HG03103 (cell line): ENCODE data around the gene ALG12.

Experiments
- ATAC-seq: cut with Tn5 transposase; IDR thresholded peaks from one replicate; pipeline ENCODE4 v1.9.1; 2021; ENCODE audit warnings: low read depth; ENCODE audit not compliant: unreplicated experiment

The ALG12 gene

GRCh38 chr22:49894322-49895054 is 23.8 kb downstream of the ALG12 start:
- no peak for ATAC-seq

GRCh38 chr22:49893025-49893424 is 25.2 kb downstream of the ALG12 start:
- no peak for ATAC-seq

DNA sequence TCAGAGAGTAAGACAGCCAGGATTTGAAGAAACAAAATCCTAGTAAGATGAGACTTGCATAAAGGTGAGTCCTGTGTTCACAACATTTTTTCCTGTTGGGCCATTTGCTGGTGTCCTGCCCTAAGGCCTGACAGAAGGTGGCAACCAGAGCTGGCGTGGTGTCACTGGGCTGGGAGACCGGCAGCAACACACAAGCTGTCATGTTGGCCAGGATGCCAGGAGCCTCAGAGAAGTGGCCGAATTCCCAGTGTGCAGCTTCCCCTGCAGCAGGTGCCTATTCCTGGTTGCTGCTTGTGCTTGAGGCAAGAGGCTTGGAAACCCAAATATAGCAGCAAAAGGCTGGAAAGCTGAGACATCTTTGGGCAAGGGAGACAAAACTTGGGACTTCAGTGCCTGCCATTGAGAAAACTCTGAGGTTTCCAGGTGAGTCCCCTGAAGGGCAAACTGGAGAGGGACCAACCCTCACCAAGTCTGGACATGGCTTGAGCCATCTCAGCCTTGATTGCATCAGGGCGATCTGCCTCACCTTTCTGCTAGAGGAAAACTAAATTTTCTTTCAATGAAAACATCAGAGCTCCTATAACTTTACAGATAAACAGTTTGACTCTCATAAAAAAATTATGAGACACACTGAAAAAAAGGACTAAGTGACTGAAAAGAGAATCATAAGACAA is 25.9 kb downstream of the ALG12 start:
- no peak for ATAC-seq

DNA sequence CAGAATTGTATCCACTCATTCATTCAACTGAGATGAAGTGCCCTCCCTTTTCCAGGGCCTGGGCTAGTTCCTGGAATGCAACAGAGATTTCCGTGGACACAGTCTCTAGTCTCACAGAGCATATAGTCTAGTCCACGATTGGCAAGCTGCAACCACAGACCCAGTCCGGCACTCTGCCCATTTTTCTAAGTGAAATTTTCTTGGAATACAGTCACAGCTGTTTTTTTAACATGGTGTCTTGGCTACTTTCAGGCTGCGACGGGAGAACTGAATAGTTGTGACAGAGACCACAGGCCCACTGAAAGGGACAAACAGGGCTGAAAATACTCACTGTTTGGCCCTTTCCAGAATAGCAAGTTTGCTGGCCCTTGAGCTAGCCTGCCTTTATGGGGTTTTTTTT is 29.2 kb downstream of the ALG12 start:
- ATAC-seq: no peak

- no peak for ATAC-seq
Measured at GRCh38 chr22:49887702-49888101, 30.5 kb downstream of the ALG12 start.

- no peak for ATAC-seq
Measured at GRCh38 chr22:49887064-49887451, 31.2 kb downstream of the ALG12 start.

DNA sequence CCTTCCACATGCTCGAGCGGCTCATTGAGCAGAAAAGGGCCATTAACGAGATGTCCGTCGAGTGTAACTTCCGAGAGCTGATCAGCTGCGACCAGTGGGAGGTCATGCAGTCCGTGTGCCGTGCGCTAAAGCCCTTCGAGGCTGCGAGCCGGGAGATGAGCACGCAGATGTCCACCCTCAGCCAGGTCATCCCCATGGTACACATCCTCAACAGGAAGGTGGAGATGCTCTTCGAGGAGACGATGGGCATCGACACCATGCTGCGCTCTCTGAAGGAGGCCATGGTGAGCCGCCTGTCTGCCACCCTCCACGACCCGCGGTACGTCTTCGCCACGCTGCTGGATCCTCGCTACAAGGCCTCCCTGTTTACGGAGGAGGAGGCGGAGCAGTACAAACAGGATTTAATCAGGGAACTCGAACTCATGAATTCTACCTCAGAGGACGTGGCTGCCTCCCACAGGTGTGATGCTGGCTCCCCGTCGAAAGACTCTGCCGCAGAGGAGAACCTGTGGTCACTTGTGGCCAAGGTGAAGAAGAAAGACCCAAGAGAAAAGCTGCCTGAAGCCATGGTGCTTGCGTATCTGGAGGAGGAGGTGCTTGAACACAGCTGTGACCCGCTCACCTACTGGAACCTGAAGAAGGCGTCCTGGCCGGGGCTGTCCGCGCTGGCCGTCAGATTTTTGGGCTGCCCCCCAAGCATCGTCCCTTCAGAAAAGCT is 31.7 kb downstream of the ALG12 start:
- no peak for ATAC-seq

DNA sequence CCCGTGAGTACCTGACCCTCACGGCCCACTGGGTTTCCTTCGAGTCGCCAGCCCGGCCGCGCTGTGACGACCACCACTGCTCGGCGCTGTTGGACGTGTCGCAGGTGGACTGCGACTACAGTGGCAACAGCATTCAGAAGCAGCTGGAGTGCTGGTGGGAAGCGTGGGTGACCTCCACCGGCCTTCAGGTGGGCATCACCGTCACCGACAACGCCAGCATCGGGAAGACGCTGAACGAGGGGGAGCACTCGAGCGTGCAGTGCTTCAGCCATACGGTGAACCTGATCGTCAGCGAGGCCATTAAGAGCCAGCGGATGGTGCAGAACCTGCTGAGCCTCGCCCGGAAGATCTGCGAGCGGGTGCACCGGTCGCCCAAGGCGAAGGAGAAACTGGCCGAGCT is 32.4 kb downstream of the ALG12 start:
- ATAC-seq: no peak

- ATAC-seq: no peak
Measured at GRCh38 chr22:49885281-49885680, 33.0 kb downstream of the ALG12 start.

- ATAC-seq: no peak
Measured at GRCh38 chr22:49884503-49885260, 33.6 kb downstream of the ALG12 start.

DNA sequence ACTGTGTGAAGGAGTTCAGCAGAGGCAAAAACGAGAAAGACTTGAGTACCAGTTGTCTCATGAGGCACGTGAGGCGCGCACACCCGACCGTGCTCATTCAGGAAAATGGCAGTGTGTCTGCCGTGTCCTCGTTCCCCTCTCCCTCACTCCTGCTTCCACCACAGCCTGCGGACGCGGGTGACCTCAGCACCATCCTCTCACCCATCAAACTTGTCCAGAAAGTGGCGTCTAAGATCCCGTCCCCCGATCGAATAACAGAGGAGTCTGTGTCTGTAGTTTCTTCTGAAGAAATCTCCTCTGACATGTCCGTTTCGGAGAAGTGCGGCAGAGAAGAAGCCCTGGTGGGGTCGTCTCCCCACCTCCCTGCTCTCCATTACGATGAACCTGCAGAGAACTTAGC is 34.2 kb downstream of the ALG12 start:
- no peak for ATAC-seq

GRCh38 chr22:49883294-49883640 is 35.0 kb downstream of the ALG12 start:
- no peak for ATAC-seq

DNA sequence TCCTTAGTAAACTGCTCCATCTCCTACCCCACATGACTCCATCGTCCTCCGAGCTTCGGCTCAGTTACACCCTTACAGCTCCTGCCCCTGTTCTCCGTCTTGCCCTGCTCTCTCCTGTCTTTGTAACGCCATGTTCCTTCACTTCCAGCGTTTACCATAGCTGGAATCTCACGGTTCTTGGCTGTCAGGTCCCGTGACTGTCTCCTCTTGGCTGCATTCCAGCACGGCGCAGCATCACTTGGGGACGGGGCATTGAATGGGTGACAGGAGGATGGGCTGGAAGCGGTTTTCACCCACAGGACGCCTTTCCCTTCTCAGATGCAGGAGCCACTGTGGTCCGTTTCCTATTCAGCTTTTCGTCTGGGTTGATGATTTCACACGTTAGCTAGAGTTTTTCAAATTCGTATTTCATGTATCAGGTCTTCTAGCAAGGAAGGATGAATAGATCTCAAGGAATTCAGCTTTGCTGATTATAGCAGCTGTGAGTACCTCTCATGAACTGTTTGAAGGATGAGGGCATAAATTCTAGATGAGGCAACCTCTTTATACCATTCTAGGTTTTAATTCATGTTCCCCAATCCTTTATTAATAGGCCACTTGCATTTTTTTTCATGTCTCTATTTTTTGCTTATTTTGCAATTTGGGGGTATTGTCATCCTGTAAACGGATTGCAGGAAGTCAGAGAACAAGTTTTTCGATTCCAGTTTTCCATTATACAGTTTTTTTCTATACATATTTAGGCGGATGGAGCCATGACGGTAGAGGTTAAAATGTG is 35.5 kb downstream of the ALG12 start:
- ATAC-seq: no peak

GRCh38 chr22:49881856-49882255 is 36.4 kb downstream of the ALG12 start:
- no peak for ATAC-seq

DNA sequence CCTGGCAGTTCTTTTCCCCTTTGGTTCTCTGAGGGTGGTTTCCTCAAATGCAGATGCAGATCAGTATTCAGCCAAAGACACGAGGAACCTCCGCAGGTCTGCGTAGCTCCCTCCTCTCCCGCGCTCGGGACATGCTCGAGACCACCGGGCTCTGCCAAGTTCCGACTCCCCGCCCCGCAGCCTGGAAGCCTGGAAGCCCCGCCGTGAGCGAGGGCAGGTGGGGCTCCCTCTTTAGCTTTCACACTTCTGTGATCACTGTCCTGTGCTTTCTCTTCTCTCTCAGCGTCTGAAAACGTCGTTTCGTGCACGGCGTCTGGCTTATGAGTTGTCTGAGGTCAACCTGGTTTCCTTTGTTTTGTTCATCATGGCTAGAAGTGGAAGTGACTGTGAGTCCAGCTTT is 38.0 kb downstream of the ALG12 start:
- no peak for ATAC-seq

DNA sequence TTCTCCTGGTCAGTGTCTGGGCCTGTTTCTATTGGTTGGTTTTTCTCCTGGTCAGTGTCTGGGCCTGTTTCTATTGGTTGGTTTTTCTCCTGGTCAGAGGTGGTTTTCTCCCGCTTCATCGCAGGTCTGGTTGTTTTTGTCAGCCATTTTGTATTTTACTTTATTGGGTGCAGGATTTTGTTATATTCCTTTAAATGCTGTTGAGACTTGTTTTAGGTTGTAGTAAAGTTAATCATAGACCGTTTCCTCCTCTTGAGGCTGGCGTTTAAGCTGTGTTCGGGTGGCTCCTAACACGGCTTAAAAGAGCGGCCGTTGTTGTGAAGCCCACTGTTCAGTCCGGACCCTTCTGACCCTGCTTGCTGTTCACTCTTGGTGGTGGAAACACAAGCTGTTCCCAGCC is 38.4 kb downstream of the ALG12 start:
- no peak for ATAC-seq

DNA sequence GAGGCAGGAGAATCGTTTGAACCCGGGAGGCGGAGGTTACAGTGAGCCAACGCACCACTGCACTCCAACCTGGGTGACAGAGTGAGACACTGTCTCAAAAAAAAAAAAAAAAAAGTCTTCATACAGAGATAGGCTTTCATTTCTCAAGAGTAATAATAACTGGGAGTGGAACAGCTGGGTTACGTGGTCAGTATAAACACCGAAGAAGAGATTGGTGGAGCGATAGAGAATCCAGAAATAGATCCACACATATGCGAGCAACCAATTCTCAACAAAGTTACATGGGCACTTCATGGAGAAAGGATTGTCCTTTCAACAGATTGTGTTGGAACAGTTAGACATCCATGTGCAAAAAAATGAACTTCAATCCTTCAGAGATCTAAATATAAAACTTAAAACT is 40.0 kb downstream of the ALG12 start:
- ATAC-seq: no peak

- no peak for ATAC-seq
Measured at GRCh38 chr22:49877642-49878041, 40.6 kb downstream of the ALG12 start.

GRCh38 chr22:49873228-49873940 is 44.9 kb downstream of the ALG12 start:
- ATAC-seq: no peak

- no peak for ATAC-seq
Measured at GRCh38 chr22:49872347-49872746, 45.9 kb downstream of the ALG12 start.
